ENCODE results near the gene HNRNPF. TPM values are rescaled to one million over a fixed set of nuclear protein-coding genes. Genes with fewer than 3 reads are reported as not detected.

The HNRNPF gene
- total RNA-seq, 2 experiments from 2014 or later = 280 to 340 TPM

GRCh38 chr10:43365001-43365400 is 44.0 kb downstream of the HNRNPF start:
- Histone ChIP-seq H3K36me3 (ENCODE audit: insufficient read depth, low read length) (no peaks in the 10 kb centered on the region), H4K20me1 (ENCODE audit: insufficient read depth, low read length) (no peaks in the 10 kb centered on the region), H2AFZ (ENCODE audit: low read length) (no peak overlapping the region), H3K9me3 (ENCODE audit: low read length) (no peaks in the 10 kb centered on the region), H3K4me1 (ENCODE audit: insufficient read depth, low read length, poor library complexity, severe bottlenecking) (no peaks in the 10 kb centered on the region), H3K27ac (ENCODE audit: low read depth, low read length, poor library complexity, severe bottlenecking) (no peak overlapping the region), H3K9me2 (ENCODE audit: insufficient read depth, low read length) (no peaks in the 10 kb centered on the region), H3K4me3 (ENCODE audit: low read depth, low read length, poor library complexity, severe bottlenecking) (no peak overlapping the region), H3K79me2 (ENCODE audit: insufficient read depth, low read depth, low read length) (no peaks in the 10 kb centered on the region), H3K4me2 (ENCODE audit: low read length) (no peak overlapping the region)
- no peak for DNase-seq (ENCODE audit: low spot score)
- ChIA-PET POLR2A (no interaction called here), CTCF (ENCODE audit: unreplicated experiment) (no interaction called here)
- TF ChIP-seq, protein P1, sequence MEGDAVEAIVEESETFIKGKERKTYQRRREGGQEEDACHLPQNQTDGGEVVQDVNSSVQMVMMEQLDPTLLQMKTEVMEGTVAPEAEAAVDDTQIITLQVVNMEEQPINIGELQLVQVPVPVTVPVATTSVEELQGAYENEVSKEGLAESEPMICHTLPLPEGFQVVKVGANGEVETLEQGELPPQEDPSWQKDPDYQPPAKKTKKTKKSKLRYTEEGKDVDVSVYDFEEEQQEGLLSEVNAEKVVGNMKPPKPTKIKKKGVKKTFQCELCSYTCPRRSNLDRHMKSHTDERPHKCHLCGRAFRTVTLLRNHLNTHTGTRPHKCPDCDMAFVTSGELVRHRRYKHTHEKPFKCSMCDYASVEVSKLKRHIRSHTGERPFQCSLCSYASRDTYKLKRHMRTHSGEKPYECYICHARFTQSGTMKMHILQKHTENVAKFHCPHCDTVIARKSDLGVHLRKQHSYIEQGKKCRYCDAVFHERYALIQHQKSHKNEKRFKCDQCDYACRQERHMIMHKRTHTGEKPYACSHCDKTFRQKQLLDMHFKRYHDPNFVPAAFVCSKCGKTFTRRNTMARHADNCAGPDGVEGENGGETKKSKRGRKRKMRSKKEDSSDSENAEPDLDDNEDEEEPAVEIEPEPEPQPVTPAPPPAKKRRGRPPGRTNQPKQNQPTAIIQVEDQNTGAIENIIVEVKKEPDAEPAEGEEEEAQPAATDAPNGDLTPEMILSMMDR (conservative IDR thresholded peaks at IDR 0.05; ENCODE audit: low read length) = no peak
- TF ChIP-seq EZH2phosphoT487 (IDR thresholded peaks at IDR 0.05; ENCODE audit: borderline replicate concordance, low read depth, low read length) = no peak
- BruUV-seq (replicated peaks) = no TSS peak
- intact Hi-C loops (cut with micrococcal nuclease; ENCODE audit: unreplicated experiment) = no loop called here

DNA sequence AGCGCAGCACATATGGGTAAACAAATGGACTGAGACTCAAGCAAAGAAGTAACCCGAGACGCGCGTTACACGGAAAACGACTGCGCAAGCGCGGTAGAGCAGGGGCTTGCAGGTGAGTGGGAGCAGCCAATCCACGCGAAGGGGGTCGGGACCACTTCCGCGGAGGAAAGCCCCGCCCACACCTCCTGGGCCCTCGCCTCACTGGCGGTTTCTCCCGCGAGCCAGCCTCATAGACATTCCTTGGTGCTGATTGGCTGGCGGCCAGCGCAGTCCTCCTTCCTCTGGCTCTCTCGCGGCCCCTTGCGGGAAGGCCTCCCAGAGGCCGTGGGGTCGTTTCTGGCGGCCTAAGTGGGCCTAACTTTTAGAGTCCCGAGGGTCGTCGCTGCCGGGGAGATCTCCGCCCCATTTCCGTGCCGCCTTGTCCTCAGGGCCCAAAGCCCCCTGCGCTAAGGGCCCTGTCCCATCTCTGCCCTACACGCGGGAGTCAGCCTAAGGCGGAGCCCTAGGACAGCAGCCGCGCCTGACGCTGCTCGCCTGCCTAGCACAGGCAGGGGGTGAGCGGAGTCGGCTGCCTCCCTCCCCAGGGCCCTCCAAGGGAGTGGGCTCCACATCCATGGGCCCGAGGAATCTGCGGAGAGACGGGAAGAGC is 46.7 kb downstream of the HNRNPF start:
- H3K4me2 ChIP-seq (ENCODE audit: low read length) = no peak overlapping the region
- no peak overlapping the region for H3K27ac ChIP-seq (ENCODE audit: low read depth, low read length, poor library complexity, severe bottlenecking)
- TF ChIP-seq EZH2phosphoT487 (IDR thresholded peaks at IDR 0.05; ENCODE audit: borderline replicate concordance, low read depth, low read length) = no peak
- TF ChIP-seq, protein P1 (conservative IDR thresholded peaks at IDR 0.05; ENCODE audit: low read length) = no peak
- H3K79me2 ChIP-seq (ENCODE audit: insufficient read depth, low read depth, low read length) = no peaks in the 10 kb centered on the region
- no peaks in the 10 kb centered on the region for H4K20me1 ChIP-seq (ENCODE audit: insufficient read depth, low read length)
- H3K4me3 ChIP-seq (ENCODE audit: low read depth, low read length, poor library complexity, severe bottlenecking) = no peak overlapping the region
- no peak overlapping the region for H2AFZ ChIP-seq (ENCODE audit: low read length)
- CTCF ChIA-PET (ENCODE audit: unreplicated experiment) = no interaction called here
- H3K9me2 ChIP-seq (ENCODE audit: insufficient read depth, low read length) = no peaks in the 10 kb centered on the region
- no peaks in the 10 kb centered on the region for H3K9me3 ChIP-seq (ENCODE audit: low read length)
- DNase-seq (ENCODE audit: low spot score) = no peak
- POLR2A ChIA-PET = interaction anchor here (0.5 kb wide), 1 partner anchor 24 kb away, joined by 3 read pairs; no protein-coding TSS in a partner anchor
- no peaks in the 10 kb centered on the region for H3K36me3 ChIP-seq (ENCODE audit: insufficient read depth, low read length)
- H3K4me1 ChIP-seq (ENCODE audit: insufficient read depth, low read length, poor library complexity, severe bottlenecking) = no peaks in the 10 kb centered on the region
- BruUV-seq (replicated peaks) = no TSS peak
- intact Hi-C loops (cut with micrococcal nuclease; ENCODE audit: unreplicated experiment) = no loop called here

DNA sequence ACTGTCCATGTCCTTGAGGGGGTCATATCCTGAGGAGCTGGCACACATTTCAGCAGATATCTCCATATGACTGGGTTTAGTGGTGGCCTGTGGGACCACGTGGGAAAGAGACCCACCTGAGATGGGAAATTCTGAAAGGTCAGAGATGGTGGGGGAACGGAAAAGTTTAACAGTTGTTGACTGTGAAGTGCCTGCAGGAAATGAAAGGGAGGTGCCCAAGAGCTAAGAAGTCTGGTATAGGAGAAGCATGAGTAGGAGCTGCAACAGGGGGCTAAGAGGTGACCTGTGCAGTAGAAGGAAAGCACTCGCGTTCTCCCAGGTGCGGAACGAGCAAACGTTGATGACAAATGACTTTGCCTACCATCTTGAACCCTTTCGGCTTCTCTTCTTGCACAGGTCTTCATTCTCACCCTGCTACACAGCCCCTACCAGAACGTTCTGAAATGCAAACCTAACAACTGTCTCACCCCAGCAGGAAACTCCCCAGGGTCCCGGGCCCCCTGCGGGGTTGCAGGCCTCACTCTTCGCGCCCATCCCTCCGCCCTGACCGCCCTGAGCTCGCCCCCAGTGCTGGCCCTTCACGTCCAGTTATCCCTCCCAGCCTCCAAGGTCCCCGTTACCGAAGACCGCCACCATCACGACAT is 47.3 kb downstream of the HNRNPF start:
- Histone ChIP-seq H3K36me3 (ENCODE audit: insufficient read depth, low read length) (no peaks in the 10 kb centered on the region), H3K9me2 (ENCODE audit: insufficient read depth, low read length) (no peaks in the 10 kb centered on the region), H2AFZ (ENCODE audit: low read length) (no peak overlapping the region), H3K4me3 (ENCODE audit: low read depth, low read length, poor library complexity, severe bottlenecking) (no peak overlapping the region), H3K4me2 (ENCODE audit: low read length) (no peak overlapping the region), H3K4me1 (ENCODE audit: insufficient read depth, low read length, poor library complexity, severe bottlenecking) (no peaks in the 10 kb centered on the region), H3K9me3 (ENCODE audit: low read length) (no peaks in the 10 kb centered on the region), H3K27ac (ENCODE audit: low read depth, low read length, poor library complexity, severe bottlenecking) (no peak overlapping the region), H3K79me2 (ENCODE audit: insufficient read depth, low read depth, low read length) (no peaks in the 10 kb centered on the region), H4K20me1 (ENCODE audit: insufficient read depth, low read length) (no peaks in the 10 kb centered on the region)
- DNase-seq (ENCODE audit: low spot score) = no peak
- TF ChIP-seq EZH2phosphoT487 (IDR thresholded peaks at IDR 0.05; ENCODE audit: borderline replicate concordance, low read depth, low read length) = no peak
- CTCF ChIA-PET (ENCODE audit: unreplicated experiment) = no interaction called here
- BruUV-seq (replicated peaks) = no TSS peak
- intact Hi-C loops (cut with micrococcal nuclease; ENCODE audit: unreplicated experiment) = no loop called here
- POLR2A ChIA-PET = interaction anchor here (0.5 kb wide), 2 partner anchors 24 to 87 kb away, joined by 3 to 5 read pairs; no protein-coding TSS in a partner anchor
